Myocyte (in vitro differentiated cells): Measurements from ENCODE around the gene AGXT. TPM values are rescaled to one million over a fixed set of nuclear protein-coding genes. Genes with fewer than 3 reads are reported as not detected.

Experiments
- DNase-seq: peaks from one replicate; pipeline ENCODE4 v3.0.0-alpha.2; 2012; ENCODE audit warnings: low read depth
- total RNA-seq: library from RNA; depleted of rRNA; stranded (reverse); fragments of >200 nt; gene quantifications from 2 replicates; pipeline ENCODE4 v1.2.3, GENCODE V29; 2014

Gene AGXT
- total RNA-seq, 1 donor from 2014 or later: not detected

- no peak for DNase-seq
Observed at GRCh38 chr2:240912878-240913809, 44.5 kb downstream of the AGXT start.

GRCh38 chr2:240913810-240914644 is 45.4 kb downstream of the AGXT start:
- peak; percentile 45 for DNase-seq

- no peak for DNase-seq
Observed at GRCh38 chr2:240914645-240915525, 46.3 kb downstream of the AGXT start.

GRCh38 chr2:240915526-240916341 is 47.1 kb downstream of the AGXT start:
- DNase-seq: no peak

- peak; percentile 41 for DNase-seq
Observed at GRCh38 chr2:240916571-240917008, 48.0 kb downstream of the AGXT start.

GRCh38 chr2:240917009-240917683 is 48.5 kb downstream of the AGXT start:
- DNase-seq: no peak

GRCh38 chr2:240917684-240918257 is 49.1 kb downstream of the AGXT start:
- peak; percentile 54 for DNase-seq

- no peak for DNase-seq
Observed at GRCh38 chr2:240918258-240919091, 49.9 kb downstream of the AGXT start.

GRCh38 chr2:240919161-240919781 is 50.6 kb downstream of the AGXT start:
- DNase-seq: no peak

GRCh38 chr2:240919786-240920782 is 51.5 kb downstream of the AGXT start:
- DNase-seq: peak; percentile 48

- DNase-seq: no peak
Observed at GRCh38 chr2:240920783-240921231, 52.2 kb downstream of the AGXT start.

GRCh38 chr2:240921311-240921994 is 52.8 kb downstream of the AGXT start:
- DNase-seq: peak; percentile 95

GRCh38 chr2:240921995-240922244 is 53.3 kb downstream of the AGXT start:
- no peak for DNase-seq

- peak; percentile 68 for DNase-seq
Observed at GRCh38 chr2:240922245-240922981, 53.8 kb downstream of the AGXT start.

GRCh38 chr2:240922982-240923537 is 54.4 kb downstream of the AGXT start:
- DNase-seq: no peak
